B cell (primary cell): ENCODE data around the gene ITPR3. TPM values are rescaled to one million over a fixed set of nuclear protein-coding genes. Genes with fewer than 3 reads are reported as not detected.

Experiments used
- ATAC-seq: fragments of 200-7000 bp; cut with Tn5 transposase; one replicate; pipeline ENCODE4 v1.10.0; 2021; ENCODE audit warnings: low read depth, mild to moderate bottlenecking, moderate number of reproducible peaks, moderate library complexity
- CTCF ChIA-PET: fragments of 350-600 bp; sonication (Branson Sonifier 250); formaldehyde crosslinking; loops from one replicate; lab custom pipeline; 2021; ENCODE audit warnings: antibody characterized with exemption, inconsistent platforms; lab: Charles Lee
- POLR2A ChIA-PET: fragments of 350-600 bp; sonication (Branson Sonifier 250); formaldehyde crosslinking; loops from one replicate; lab custom pipeline; 2021; ENCODE audit warnings: antibody characterized with exemption; lab: Charles Lee
- DNase-seq: peaks from one replicate; pipeline ENCODE4 v3.0.0; 2013
- H2AFZ ChIP-seq: 2 replicates; pipeline ENCODE4 v1.6.1; 2012; ENCODE audit warnings: mild to moderate bottlenecking, low read depth, low read length; ENCODE audit not compliant: insufficient read depth, poor library complexity, severe bottlenecking
- H3K27ac ChIP-seq, 2 donors: 1 replicate in 1 of 2; 2 replicates in 1 of 2; pipeline ENCODE4 v1.5.1; 2012 to 2013; ENCODE audit warnings: low read length in 2 of 2, mild to moderate bottlenecking in 2 of 2, moderate library complexity in 1 of 2
- H3K27me3 ChIP-seq, 4 experiments: fragments of 200-600 bp in 1 of 4; sonication (generic) in 1 of 4; replicated peaks in 1 of 4; 1 replicate in 2 of 4; 2 replicates in 2 of 4; pipeline versions ENCODE4 v1.6.1 to v1.7.0; 2013 to 2016; ENCODE audit warnings: low read length in 3 of 4, mild to moderate bottlenecking in 2 of 4, mixed read lengths in 1 of 4, moderate library complexity in 1 of 4; ENCODE audit not compliant: insufficient read depth in 4 of 4, control insufficient read depth in 3 of 4; ENCODE audit errors: control extremely low read depth in 1 of 4
- H3K36me3 ChIP-seq, 2 experiments: replicated peaks in 1 of 2; 1 replicate in 1 of 2; 2 replicates in 1 of 2; pipeline versions ENCODE4 v1.6.1 to v1.7.1; 2013; ENCODE audit warnings: low read length in 1 of 2; ENCODE audit not compliant: insufficient read depth in 2 of 2, control insufficient read depth in 1 of 2; ENCODE audit errors: control extremely low read depth in 1 of 2, extremely low read depth in 1 of 2
- H3K4me1 ChIP-seq, 2 donors: fragments of 200-600 bp in 1 of 2; sonication (generic) in 1 of 2; 1 replicate in 1 of 2; 2 replicates in 1 of 2; pipeline versions ENCODE4 v1.5.1 to v1.6.1; 2013 to 2017; ENCODE audit warnings: low read length in 2 of 2; ENCODE audit not compliant: control insufficient read depth in 2 of 2, insufficient read depth in 2 of 2
- H3K4me2 ChIP-seq: replicated peaks from 2 replicates; pipeline ENCODE3; 2012; ENCODE audit warnings: mild to moderate bottlenecking, low read depth, low read length; ENCODE audit not compliant: poor library complexity, severe bottlenecking
- H3K4me3 ChIP-seq, 5 experiments: fragments of 200-600 bp in 1 of 5; sonication (generic) in 1 of 5; 1 replicate in 3 of 5; 2 replicates in 2 of 5; pipeline versions ENCODE4 v1.5.1 to v1.7.0; 2011 to 2016; ENCODE audit warnings: low read length in 4 of 5, mild to moderate bottlenecking in 4 of 5, low read depth in 2 of 5, control low read depth in 1 of 5, moderate library complexity in 1 of 5; ENCODE audit not compliant: insufficient read depth in 1 of 5; ENCODE audit errors: control extremely low read depth in 1 of 5, extremely low read depth in 1 of 5
- H3K79me2 ChIP-seq: fragments of 200-600 bp; sonication (generic); one replicate; pipeline ENCODE4 v1.6.0; 2016; ENCODE audit warnings: low read length; ENCODE audit not compliant: control insufficient read depth, insufficient read depth
- H3K9ac ChIP-seq: fragments of 200-600 bp; sonication (generic); 2 replicates; pipeline ENCODE4 v1.6.1; 2017; ENCODE audit warnings: mild to moderate bottlenecking, low read length, moderate library complexity
- H3K9me3 ChIP-seq, 3 donors: one replicate each; pipeline versions ENCODE4 v1.6.1 to v1.7.1; 2013; ENCODE audit warnings: low read length in 2 of 3; ENCODE audit not compliant: control insufficient read depth in 2 of 3, insufficient read depth in 1 of 3; ENCODE audit errors: control extremely low read depth in 1 of 3
- H4K20me1 ChIP-seq: 2 replicates; pipeline ENCODE4 v1.6.0; 2012; ENCODE audit warnings: mild to moderate bottlenecking, low read length; ENCODE audit not compliant: insufficient read depth, control insufficient read depth, poor library complexity, severe bottlenecking
- H3K27ac Mint-ChIP-seq: one replicate; pipeline ENCODE4 v1.8.0; 2021; ENCODE audit warnings: mixed read lengths
- H3K27me3 Mint-ChIP-seq: one replicate; pipeline ENCODE4 v1.8.0; 2021; ENCODE audit warnings: mixed read lengths
- H3K4me1 Mint-ChIP-seq: one replicate; pipeline ENCODE4 v1.8.0; 2021; ENCODE audit warnings: mixed read lengths
- H3K4me3 Mint-ChIP-seq: one replicate; pipeline ENCODE4 v1.8.0; 2021; ENCODE audit warnings: mixed read lengths
- H3K9me3 Mint-ChIP-seq: one replicate; pipeline ENCODE4 v1.8.0; 2022; ENCODE audit warnings: mixed read lengths; ENCODE audit not compliant: insufficient read depth
- CTCF ChIP-seq: fragments of 200-600 bp; IDR thresholded peaks from one replicate; pipeline ENCODE4 v1.8.0; 2022; ENCODE audit warnings: antibody characterized with exemption, mild to moderate bottlenecking
- EZH2 ChIP-seq: IDR thresholded peaks from 2 replicates; pipeline ENCODE4 v1.6.1; 2012; ENCODE audit warnings: borderline replicate concordance, low read depth, mild to moderate bottlenecking, moderate library complexity, low read length; ENCODE audit not compliant: insufficient read depth, poor library complexity, severe bottlenecking
- WGBS: methylation state at CpG from one replicate; pipeline ENCODE4 v1.1.5; 2013; ENCODE audit warnings: missing lambda C conversion rate; ENCODE audit not compliant: insufficient coverage; 5-methylcytosine and 5-hydroxymethylcytosine counted together
- intact Hi-C: fragments of 100-400 bp; cut with micrococcal nuclease; formaldehyde crosslinking; loops from one replicate; pipeline ENCODE4 v1.10.0; 2022
- polyA plus RNA-seq: library from polyadenylated mRNA; depleted of rRNA; stranded (reverse); fragments of >200 nt; gene quantifications from 2 replicates; pipeline ENCODE4 v1.2.3, GENCODE V29; 2012
- total RNA-seq, 2 donors: library from RNA; stranded (reverse); fragments of 120-200 nt in 1 of 2; gene quantifications; 1 replicate in 1 of 2; 2 replicates in 1 of 2; pipeline versions ENCODE4 v1.2.3 to v1.2.4, GENCODE V29; 2013 to 2022

The ITPR3 gene
- total and polyA plus RNA-seq, 2 donors (not counting 1 experiment from before 2014, with no cell fraction given), result 61.9 to 67.6 TPM

- no peaks in the 10 kb centered on the region for H3K9me3 ChIP-seq
- ChIA-PET CTCF (no interaction called here), POLR2A (no interaction called here)
- no peak overlapping the region for H3K4me3 ChIP-seq
- Mint-ChIP-seq H3K9me3 (no peaks in the 10 kb centered on the region), H3K4me3 (no peak overlapping the region), H3K27me3 (no peaks in the 10 kb centered on the region), H3K4me1 (peaks cover 16% of the 10 kb centered on the region), H3K27ac (no peak overlapping the region)
- H3K4me1 ChIP-seq, result peaks cover 0 to 11% of the 10 kb centered on the region in 2 donors
- peaks cover 0 to 81% of the 10 kb centered on the region in 2 experiments for H3K36me3 ChIP-seq
- intact Hi-C loops, result no loop called here
- no peak overlapping the region for H3K4me2 ChIP-seq
- H2AFZ ChIP-seq, result no peak overlapping the region
- no peak overlapping the region for H3K9ac ChIP-seq
- H3K27ac ChIP-seq, result no peak overlapping the region
- no peaks in the 10 kb centered on the region for H3K27me3 ChIP-seq
- 83% methylated on average over 5 of the region's 8 CpGs for WGBS
- DNase-seq (no peak), ATAC-seq (no peak)
- H3K79me2 ChIP-seq, result peaks cover 3% of the 10 kb centered on the region
- no peaks in the 10 kb centered on the region for H4K20me1 ChIP-seq
- TF ChIP-seq EZH2 (no peak), CTCF (no peak)
These were observed 56.1 kb downstream of the ITPR3 start for GRCh38 chr6:33677143-33677660.

DNA sequence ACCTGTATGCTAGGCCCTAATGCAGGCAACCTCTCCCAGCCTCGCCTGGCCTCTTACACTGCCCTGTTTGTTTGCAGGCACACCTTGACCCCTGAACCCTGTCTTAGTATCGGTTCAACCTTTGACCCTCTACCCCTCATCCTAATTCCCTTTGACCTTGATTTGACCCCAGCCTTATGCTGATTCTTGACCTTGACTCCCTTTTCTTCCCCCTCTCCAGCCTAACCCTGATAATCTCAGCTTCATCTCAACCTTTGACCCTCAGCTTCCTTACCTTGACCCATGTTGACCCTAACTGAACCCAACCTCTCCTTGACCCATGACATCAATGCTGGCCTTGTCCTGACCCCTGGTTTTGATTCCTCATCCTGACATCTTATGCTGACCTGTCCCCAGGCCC is 56.6 kb downstream of the ITPR3 start:
- Histone ChIP-seq H4K20me1 (no peaks in the 10 kb centered on the region), H3K9me3 (no peaks in the 10 kb centered on the region), H3K4me2 (no peak overlapping the region), H3K9ac (no peak overlapping the region), H3K27me3 (no peaks in the 10 kb centered on the region), H3K36me3 (peaks cover 0 to 82% of the 10 kb centered on the region in 2 experiments), H3K4me1 (peaks cover 0 to 11% of the 10 kb centered on the region in 2 donors), H3K4me3 (no peak overlapping the region), H2AFZ (no peak overlapping the region), H3K27ac (no peak overlapping the region), H3K79me2 (peaks cover 3% of the 10 kb centered on the region)
- no peak overlapping the region for H3K27ac Mint-ChIP-seq
- intact Hi-C loops, result no loop called here
- no peaks in the 10 kb centered on the region for H3K27me3 Mint-ChIP-seq
- DNase-seq (no peak), ATAC-seq (no peak)
- POLR2A ChIA-PET, result interaction anchor here (0.9 kb wide), 1 partner anchor 9 kb away, joined by 3 read pairs; no protein-coding TSS in a partner anchor
- CTCF ChIA-PET, result interaction anchor here (0.9 kb wide), 1 partner anchor 88 kb away, joined by 3 read pairs; no protein-coding TSS in a partner anchor
- no peaks in the 10 kb centered on the region for H3K9me3 Mint-ChIP-seq
- TF ChIP-seq CTCF (no peak), EZH2 (no peak)
- peaks cover 16% of the 10 kb centered on the region for H3K4me1 Mint-ChIP-seq
- WGBS, result 95% methylated on average over 2 of the region's 2 CpGs
- H3K4me3 Mint-ChIP-seq, result no peak overlapping the region
